ENCODE results near the gene SDCBP2.

The SDCBP2 gene, protein sequence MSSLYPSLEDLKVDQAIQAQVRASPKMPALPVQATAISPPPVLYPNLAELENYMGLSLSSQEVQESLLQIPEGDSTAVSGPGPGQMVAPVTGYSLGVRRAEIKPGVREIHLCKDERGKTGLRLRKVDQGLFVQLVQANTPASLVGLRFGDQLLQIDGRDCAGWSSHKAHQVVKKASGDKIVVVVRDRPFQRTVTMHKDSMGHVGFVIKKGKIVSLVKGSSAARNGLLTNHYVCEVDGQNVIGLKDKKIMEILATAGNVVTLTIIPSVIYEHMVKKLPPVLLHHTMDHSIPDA

GRCh38 chr20:1328680-1329330 is at the start of gene SDCBP2:
Gene SDCBP2 (minus strand): TSS chr20:1329139. CDS start chr20:1320416, 8,723 bp downstream.
- peak; percentile 29 for DNase-seq (ENCODE audit: low spot score)

- DNase-seq (ENCODE audit: low spot score), result no peak
Observed at GRCh38 chr20:1378735-1379125, 49.8 kb upstream of the SDCBP2 start.

DNA sequence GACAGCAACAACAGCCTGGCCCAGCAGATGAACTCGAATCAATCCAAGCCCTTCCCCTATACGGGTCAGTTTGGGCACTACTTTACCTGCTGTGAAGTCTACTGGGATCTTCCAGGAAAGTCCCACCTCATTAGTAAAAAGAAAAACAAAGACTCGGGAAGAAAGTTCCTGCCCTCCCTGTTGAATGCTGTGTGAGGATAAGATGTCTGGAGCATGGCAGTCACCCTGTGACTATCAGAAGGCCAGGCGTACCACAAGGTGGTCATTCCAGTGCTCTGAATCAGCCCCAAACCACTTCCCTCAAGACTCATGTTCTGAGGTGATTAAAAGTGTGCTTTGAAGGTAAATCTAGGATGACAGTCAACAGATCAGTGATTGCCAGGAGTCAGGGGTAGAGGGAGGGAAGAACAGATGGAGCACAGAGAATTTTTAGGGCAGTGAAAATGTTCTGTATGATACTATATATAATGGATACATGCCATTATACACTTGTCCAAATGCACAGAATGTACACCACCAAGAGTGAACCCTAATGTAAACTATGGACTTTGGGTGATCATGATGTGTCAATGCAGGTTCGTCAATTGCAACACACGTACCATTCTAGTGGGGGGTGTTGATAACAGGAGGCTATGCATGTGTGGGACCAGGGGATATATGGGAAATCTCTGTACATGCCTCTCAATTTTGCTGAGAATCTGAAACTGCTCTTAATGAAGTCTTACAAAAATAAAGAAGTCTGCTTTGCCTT is 49.2 kb upstream of the SDCBP2 start:
- no peak for DNase-seq (ENCODE audit: low spot score)

DNA sequence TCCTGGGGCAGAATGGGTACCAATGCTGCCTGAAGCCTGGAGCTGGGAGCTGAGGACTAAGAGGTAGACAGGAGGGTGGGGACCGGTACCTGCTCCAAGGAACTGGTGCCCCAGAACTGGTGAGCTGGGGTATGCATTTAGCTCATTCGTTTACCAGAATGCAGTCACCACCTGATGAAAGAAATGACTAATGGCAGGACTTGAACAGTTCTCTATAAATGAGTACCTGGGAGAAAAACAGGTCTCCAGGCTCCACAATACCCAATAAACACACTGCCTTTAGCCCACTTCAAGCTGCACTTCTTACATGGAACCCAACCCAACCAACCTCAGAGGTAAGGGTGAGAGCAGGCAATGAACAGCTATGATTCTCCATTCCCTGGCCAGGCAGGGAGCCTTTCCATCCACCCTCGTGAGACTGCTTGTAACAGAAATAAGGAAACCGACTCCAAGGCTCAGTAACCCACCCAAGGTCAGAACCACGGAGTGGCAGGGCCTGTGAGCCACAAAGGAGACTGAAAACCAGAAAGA is 48.5 kb upstream of the SDCBP2 start:
- no peak for DNase-seq (ENCODE audit: low spot score)

GRCh38 chr20:1376408-1377270 is 47.7 kb upstream of the SDCBP2 start:
- no peak for DNase-seq (ENCODE audit: low spot score)

GRCh38 chr20:1376007-1376406 is 47.1 kb upstream of the SDCBP2 start:
- peak; percentile 26 for DNase-seq (ENCODE audit: low spot score)

DNA sequence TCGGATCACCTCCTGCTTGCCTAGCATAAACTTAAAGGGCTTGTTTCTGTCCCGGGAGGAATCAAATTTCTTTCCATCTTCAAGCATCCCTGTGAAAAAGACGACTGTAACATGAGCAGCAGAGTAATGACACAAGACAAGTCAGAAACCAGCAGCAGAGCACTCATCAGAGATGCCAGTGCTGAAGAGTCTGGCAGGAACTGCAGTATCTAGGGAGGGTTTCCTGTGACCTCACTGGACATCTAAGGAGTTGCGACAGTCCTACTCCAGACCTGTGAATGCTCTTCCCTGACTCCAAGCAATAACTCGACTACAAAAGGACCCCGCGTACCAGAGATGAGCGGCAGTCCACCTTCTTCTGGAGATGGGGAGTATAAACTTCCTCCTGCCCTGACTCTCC is 46.6 kb upstream of the SDCBP2 start:
- peak; percentile 0 for DNase-seq (ENCODE audit: low spot score)

DNA sequence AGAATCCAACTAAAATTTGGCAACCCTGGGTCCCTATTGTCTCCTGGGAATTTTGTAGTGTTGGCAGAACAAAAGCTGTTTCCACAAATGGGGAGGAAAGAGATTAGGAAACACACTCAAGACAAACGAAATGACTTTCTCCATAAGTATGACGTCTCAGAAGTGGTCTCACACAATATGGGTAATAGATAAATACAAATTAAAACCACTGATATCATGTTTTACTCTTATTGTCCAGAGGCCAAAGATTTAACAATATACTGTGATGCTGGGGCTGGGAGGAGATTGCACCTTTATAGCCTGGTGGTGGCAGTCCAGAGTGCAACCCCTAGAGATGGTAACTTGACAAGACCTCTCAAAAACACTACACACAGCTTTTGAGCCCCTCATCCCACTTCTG is 45.3 kb upstream of the SDCBP2 start:
- peak; percentile 13 for DNase-seq (ENCODE audit: low spot score)

GRCh38 chr20:1373614-1374013 is 44.7 kb upstream of the SDCBP2 start:
- no peak for DNase-seq (ENCODE audit: low spot score)

DNA sequence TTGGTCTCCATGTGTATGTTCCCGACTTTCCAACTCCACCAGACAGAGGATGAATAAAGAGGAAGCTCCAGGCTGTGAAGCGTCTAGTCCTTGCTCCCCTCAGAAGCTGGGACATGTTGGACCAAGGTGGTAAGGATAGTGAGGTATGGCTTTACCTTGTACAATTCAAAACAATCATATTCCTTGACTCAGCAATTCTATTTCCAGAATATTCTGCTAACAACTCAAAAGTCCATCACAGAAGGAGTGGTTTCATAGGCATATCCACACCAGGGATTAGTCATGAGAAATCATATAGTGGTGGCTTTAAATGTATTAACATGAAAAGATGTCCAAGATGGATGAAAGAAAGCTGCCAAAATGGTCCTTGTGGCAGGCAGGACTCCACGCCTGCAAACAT is 44.1 kb upstream of the SDCBP2 start:
- DNase-seq (ENCODE audit: low spot score), result no peak

DNA sequence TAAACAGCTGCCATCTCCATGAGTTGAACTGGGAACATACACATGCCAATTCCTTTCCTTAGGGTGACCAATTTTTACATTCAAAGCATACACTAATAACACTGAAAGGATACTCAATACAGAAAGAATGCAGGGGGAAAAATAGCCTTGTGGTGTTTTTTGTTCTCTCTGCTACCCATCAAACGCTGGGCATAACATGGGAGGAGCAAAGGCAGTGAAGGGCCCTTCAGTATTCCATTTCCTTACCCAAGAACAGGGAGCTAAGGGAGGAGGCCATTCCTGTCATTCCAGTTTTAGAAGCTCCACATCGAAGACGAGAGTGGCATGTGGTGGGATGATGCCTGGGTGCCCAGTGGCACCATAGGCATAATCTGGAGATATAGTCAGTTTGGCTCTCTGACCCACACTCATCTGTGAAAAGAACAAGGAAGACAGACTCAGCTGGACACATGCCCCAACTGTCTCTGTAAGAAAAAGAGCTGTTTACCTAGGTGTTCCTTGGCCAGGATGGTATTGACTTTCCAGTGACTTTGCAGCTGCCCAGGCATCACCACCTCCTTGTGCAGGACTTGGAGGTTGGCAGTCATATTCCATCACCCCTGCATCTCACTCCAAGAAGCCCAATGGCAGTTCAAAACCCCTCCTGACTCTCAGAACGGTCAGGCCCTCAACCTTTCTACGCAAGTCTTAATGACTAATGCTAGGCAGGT is 43.0 kb upstream of the SDCBP2 start:
- DNase-seq (ENCODE audit: low spot score), result no peak

DNA sequence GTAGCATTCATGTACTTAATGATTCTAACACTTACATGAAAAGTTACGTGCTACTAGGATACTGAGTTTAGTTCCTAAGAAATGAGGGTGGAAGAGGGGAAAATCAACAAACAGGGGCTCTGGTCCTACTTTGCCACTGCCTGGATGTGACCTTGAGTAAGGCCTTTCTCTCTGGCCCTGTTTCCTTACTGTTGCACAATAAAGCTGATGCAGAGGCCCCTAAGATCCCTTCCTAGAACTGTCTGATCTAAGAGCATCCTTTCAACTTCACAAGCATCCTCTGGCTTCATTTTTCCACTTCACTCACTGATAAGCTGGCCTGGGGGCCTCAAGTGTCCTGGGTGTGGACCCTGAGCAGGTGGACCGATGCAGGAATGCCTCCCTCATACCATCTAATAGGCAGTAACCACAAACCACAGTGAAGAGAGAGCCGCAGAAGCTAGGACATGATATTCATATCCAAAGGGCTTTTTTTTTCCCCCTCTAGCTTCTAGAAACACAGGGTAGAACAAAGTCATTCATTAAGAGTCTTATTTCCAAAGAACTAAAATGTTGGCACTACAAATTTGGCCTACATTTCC is 42.4 kb upstream of the SDCBP2 start:
- DNase-seq (ENCODE audit: low spot score), result no peak

DNA sequence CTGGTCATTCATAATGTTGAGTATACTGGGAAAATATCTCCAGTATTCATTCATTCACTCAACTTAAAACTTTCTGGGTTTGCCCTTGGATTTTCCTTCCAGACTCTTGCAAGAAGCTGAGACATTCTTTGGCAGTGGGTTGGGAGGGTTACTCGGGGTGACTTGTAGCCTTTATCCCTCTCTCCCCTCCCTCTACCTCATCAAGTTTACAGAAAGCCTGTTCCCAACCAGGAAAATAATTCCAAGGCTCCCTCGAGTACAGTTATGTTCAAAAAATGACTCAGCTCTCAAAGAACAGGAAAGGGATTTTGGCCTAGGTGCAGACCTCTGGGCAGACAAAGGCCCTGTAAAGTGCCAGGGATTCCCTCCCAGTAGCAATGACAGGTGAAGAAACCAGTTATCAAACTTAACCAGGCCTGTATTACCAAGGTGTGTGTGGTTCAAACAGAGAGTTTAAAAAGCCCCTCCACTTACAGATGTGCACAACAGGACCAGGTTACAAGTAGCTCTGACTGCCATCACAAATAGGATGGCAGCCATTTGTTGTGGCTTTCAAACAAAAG is 41.7 kb upstream of the SDCBP2 start:
- no peak for DNase-seq (ENCODE audit: low spot score)

DNA sequence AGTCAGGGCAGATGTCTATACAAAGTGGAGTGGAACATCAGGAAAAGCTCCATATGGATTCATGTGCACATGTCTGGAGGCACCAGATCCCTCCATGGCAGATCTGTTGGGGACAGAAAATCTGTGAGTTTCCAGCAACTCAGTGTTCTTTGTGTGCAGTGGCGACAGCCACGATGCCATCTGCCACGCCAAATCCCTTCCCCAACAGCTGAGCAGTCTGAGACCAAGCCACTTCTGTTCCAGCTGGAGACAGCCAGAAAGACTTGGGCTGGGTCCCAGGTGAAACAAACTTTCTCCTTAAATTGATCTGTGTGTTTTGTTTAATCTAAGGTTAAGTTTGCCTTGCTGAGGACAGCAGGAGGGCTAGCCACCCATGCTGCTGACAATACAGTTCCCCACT is 41.0 kb upstream of the SDCBP2 start:
- DNase-seq (ENCODE audit: low spot score), result no peak

GRCh38 chr20:1368448-1369199 is 39.7 kb upstream of the SDCBP2 start:
- no peak for DNase-seq (ENCODE audit: low spot score)

DNA sequence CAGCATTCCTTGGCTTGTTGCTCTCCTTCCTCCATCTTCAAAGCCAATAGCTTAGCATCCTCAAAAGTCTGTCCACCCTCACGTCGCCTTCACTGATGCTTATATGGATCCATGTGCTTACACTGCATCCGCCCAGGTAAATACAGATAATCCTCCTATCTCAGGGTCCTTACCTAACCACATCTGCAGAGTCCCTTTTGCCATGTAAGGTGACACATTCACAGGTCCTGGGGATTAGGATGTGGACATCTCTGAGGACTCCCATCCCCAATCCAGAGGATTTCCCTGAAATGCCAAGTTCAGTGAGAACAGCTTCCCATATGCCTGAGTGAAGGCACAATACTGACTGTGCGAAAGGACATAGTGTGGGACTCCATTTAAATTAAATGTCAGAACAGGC is 38.5 kb upstream of the SDCBP2 start:
- DNase-seq (ENCODE audit: low spot score), result no peak

- DNase-seq (ENCODE audit: low spot score), result no peak
Observed at GRCh38 chr20:1364106-1364505, 35.2 kb upstream of the SDCBP2 start.

- no peak for DNase-seq (ENCODE audit: low spot score)
Observed at GRCh38 chr20:1363522-1363921, 34.6 kb upstream of the SDCBP2 start.

DNA sequence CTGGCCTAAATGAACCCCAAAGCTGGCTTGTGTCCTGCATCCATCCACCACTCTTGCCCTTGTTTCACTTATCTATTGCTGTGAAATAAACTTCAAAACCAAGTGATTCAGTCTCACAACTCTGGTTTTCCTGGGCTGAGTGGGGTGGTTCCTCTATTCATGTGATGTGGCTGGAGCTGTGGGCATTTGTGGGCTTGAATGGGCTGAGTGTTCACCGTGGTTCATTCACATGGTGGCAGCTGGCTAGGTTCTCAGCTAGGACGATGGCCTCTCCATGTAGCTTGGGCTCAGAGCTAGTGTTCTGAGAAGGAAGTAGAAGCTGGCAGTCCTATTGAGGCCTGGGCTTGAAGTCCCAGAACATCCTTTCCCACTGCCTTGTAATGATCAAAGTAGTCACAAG is 33.5 kb upstream of the SDCBP2 start:
- no peak for DNase-seq (ENCODE audit: low spot score)

Data from ecto neural progenitor cell (in vitro differentiated cells).